ENCODE data around the gene RAD51AP1.

- no peak for TF ChIP-seq POLR2A (IDR thresholded peaks at IDR 0.05)
- no peak for TF ChIP-seq CTCF (IDR thresholded peaks at IDR 0.05 in 8 of 11, conservative IDR thresholded peaks at IDR 0.05 in 3 of 11)
These were observed 7.6 kb upstream of the RAD51AP1 start for GRCh38 chr12:4530982-4531586.
